Hematopoietic multipotent progenitor cell treated with erythropoietin and hydrocortisone succinate and interleukin-3 and kit ligand, for 4 days (in vitro differentiated cells): Measurements from ENCODE around the gene CCDC86.

Source experiments
- DNase-seq: peaks from one replicate; pipeline ENCODE4 v3.0.0-alpha.2; 2015

Gene CCDC86

DNA sequence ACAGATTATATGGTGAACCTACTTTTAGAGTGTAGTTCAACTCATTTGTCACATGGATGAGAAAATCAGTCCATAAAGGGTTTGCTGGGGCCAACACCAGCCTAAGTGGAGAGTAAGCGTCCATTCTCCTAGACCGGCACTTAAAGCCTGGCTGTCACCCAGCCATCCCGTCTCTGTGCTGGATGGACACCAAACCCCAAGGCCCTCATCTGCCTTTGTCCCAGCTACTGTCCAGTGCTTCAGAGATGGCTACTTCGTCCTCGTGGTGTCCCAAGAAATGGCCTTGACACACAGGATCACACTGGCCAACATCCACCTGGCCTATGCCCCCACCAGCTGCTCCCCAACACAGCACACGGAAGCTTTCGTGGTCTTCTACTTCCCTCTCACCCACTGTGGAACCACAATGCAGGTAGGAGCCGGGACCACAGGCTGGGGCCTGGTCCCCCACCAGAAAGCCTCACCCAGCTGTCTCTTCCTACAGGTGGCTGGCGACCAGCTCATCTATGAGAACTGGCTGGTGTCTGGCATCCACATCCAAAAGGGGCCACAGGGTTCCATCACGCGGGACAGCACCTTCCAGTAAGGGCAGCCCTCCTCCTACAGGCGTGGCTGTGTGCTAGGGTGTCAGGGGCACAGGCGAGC is 28.9 kb downstream of the CCDC86 start:
- no peak for DNase-seq

DNA sequence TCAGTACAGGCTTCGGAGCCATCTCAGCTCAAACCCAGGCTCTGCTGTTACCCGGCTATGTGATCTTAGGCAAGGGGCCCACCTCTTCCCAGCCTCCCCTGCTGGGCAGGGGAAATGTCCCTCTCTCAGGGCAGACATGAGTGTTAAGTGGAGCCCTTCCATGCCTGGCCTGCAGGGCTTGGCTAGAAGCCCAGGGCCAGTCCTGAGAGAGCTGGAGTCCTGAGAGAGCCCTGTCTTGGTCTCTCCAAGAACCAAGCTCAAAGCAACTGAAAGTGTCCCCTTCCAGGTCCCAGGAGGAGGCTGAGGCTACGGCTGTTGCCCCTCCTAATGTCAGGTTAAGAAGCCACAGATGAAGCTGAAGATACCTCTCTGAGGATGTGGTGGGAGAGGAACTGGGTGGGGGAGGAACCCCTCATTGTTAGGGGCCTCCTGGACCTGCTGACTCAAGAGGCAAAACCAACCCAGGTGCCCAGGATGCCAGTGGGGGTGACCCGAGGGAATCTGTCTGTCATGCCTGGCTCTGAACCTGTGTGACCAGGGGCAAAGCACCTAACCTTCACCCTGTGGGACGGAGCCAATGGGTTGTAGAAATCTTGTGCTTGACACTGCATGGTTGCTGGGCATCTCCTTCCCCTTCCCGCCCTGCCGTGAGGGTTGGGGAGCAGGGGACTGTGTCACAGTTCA is 29.6 kb downstream of the CCDC86 start:
- DNase-seq, result no peak

GRCh38 chr11:60872124-60872960 is 30.4 kb downstream of the CCDC86 start:
- no peak for DNase-seq

DNA sequence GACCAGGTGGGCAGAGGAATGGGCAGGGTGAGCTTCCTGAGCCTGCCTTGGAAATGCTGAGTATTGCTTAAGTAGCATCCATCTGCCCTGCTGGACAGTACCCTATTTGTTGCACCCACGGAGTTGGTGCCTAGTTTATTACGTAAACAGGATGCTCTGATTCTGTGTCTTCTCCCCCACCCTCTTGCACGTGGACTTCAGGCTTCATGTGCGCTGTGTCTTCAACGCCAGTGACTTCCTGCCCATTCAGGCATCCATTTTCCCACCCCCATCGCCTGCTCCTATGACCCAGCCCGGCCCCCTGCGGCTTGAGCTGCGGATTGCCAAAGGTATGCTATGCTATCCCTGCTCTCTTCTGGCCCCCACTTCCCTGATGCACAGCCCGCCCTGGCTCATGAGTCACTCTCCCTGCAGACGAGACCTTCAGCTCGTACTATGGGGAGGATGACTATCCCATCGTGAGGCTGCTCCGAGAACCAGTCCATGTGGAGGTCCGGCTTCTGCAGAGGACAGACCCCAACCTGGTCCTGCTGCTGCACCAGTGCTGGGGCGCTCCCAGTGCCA is 31.1 kb downstream of the CCDC86 start:
- DNase-seq, result no peak

GRCh38 chr11:60873533-60873932 is 31.6 kb downstream of the CCDC86 start:
- DNase-seq, result no peak

- DNase-seq, result no peak
Observed at GRCh38 chr11:60874421-60875365, 32.8 kb downstream of the CCDC86 start.

GRCh38 chr11:60875366-60876167 is 33.7 kb downstream of the CCDC86 start:
- DNase-seq, result no peak

GRCh38 chr11:60876168-60876485 is 34.2 kb downstream of the CCDC86 start:
- DNase-seq, result no peak

DNA sequence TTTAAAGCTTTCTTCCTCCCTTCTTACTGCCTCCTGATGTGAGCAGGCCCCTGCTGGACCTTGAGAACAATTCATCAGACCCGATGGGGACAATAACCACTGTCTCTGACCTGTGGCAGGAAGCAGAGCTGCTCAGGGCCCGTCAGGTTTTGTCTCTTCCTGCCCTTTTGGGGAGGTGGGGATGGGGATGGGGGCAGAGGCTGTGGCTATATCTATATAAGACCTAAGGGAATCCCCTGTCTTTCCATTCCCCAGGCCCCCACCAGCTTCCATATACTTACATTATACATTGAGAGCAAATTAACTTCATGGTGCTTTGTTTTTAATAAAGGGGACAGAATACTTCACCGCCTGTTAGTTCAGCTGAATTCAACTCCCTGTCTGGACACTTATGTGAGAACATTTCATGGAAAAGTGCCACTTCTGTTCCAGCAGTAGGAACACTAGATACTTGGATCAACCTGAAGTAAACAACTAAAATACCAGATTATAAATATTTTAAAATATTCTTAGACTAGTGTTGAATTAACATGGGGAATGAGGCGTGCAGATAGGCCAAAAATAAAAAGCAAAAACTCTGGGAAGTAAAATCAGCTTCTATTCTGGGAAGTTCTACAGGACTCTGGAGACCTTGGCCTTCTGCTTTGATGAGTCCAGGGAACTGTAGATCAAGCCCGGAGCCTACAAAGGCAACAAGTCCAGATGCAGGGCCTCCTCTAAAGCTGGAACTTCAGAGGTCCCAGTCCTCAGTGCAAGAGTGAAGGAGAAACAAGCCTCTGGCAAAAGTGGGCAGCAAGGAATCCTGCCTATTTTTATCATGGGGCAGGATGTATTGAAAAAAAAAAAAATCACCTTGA is 36.6 kb downstream of the CCDC86 start:
- DNase-seq, result no peak

DNA sequence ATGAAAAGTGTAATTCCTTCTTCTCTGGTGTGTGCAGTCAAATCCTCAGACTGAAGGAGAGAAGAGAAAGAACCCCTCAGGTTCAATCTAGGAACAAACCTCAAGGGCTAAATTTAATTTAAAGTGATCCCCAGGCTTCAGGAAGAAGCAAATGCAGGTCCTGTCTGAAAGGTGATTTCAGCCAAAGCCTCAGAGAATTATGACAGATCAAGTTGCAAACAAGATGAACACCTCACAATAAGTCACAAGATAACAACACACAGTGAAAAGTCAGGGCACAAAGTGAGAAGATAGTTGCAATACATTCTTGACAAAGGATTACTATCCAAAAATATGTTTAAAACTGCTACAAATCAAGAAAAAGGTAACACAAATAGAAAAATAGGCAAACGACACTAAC is 37.2 kb downstream of the CCDC86 start:
- no peak for DNase-seq

DNA sequence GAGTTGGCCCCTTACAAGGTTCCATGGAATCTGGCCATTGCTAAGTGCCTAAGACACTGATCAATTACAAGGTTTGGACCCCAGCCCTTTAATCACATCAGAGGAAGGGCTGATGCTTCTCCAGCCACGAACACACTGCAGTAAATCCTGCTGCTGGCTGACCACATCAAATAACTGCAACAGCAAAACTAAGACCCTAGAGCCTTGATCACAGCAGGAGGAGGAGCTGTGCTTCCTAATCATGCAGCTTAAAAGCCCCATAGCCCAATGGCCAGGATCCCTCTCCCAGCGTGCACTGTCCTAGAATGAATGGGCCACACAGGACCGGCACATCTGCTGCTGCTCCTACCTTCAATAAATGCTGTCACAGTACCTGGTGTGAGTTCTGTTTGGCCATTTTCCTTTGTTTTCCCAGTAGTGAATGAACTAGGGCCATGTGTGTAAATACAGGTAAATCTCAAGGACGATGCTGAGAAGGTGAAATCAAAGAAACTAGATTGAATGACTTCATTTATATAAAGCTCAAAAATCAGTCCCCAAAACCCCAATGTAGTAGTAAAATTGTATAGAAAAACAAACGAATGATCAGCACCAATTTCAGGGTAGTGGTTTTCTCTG is 38.2 kb downstream of the CCDC86 start:
- DNase-seq, result no peak

GRCh38 chr11:60880643-60881282 is 38.9 kb downstream of the CCDC86 start:
- no peak for DNase-seq

- DNase-seq, result peak; percentile 90
Observed at GRCh38 chr11:60887556-60887955, 45.6 kb downstream of the CCDC86 start.

- peak; percentile 29 for DNase-seq
Observed at GRCh38 chr11:60889869-60890311, 48.0 kb downstream of the CCDC86 start.

DNA sequence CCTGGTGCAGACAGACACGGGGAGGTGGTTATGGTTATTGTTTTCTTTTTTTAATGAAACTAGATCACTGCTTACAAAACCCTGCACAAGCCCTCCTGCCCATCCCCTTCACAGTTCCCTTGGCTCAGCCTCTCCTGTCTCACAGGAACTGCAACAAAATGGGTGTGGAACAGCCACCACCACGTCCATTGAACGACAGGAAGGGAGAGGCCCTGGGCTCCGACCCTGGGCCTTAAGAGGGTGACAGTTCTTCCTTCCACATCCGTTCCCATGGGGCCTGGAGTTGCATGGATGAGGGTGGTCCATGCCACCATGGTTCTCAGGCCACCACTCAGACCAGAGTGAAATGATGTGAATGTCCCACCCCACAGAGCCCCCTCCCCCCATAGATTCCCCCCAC is 48.8 kb downstream of the CCDC86 start:
- DNase-seq, result peak; percentile 78

DNA sequence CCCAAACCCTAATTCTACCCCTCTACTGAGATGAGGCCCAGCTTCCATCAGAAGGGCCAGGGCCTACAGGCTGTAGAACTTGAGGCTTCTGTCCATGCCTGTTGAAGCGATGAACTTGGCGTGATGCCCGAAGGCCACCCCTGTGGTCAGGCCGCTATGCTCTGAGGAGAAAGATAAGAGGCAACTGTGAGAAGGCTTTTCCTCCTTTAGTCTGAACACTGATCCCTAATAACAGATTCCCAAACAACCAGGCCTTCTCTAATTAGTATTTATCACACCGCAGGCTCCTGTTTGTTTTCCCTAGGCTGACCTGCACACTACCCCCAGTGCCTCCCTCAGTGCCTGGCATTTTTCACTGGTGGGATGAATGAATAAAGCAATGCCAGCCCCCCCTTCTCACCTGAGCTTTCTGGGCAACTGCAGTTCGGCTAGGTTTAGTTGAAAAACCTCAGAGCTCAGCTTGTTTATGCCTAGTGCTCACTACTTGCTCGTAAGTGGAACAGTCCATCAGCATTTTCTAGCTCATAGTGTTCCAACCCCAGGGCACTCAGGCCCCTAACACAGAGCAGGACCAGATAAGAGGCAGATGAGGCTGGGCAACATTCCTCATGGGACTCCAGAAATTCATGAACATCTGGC is 49.3 kb downstream of the CCDC86 start:
- DNase-seq, result peak; percentile 96

DNA sequence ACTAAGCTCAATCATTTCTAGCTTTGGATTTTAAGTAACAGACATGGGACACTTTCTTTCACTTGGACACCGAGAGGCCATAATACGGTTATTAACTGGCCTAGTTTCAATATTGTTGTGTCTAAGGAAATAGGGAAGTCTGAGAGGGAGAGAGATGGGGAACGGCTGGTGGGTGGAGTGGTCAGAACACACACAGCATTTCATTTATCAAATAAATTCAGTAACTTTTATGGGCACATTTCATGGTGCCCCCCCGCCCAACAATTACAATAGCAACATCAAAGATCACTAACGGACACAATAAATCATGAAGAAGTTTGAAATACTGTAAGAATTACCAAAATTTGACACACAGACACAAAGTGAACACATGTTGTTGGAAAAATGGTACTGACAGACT is 53.8 kb downstream of the CCDC86 start:
- DNase-seq, result no peak

- no peak for DNase-seq
Observed at GRCh38 chr11:60897496-60897895, 55.6 kb downstream of the CCDC86 start.
